ENCODE measurements around the gene CD300E. TPM values are rescaled to one million over a fixed set of nuclear protein-coding genes. Genes with fewer than 3 reads are reported as not detected.

Gene CD300E
- total RNA-seq, 2 experiments from 2014 or later: 0.93 to 0.98 TPM

DNA sequence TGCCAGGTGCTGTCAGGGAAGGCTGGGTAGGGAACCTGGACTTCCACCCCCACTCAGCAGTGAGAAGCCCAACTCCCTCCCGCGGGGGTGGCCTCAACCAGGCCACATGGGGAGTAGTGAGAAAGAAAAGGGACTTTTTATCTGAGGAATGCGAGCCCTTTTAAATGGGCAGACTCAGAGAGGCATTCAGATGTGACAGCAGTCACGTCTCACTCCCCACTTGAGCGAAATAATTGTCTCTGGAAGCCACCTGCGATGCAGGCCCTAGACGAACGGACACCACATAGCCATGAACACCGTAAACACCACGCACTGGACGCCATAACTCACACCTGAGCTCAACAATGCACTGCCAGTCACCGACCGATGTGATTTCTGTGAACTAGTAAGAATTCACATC is 11.9 kb upstream of the CD300E start:
- H3K36me3 ChIP-seq (ENCODE audit: insufficient read depth, low read length): no peaks in the 10 kb centered on the region

DNA sequence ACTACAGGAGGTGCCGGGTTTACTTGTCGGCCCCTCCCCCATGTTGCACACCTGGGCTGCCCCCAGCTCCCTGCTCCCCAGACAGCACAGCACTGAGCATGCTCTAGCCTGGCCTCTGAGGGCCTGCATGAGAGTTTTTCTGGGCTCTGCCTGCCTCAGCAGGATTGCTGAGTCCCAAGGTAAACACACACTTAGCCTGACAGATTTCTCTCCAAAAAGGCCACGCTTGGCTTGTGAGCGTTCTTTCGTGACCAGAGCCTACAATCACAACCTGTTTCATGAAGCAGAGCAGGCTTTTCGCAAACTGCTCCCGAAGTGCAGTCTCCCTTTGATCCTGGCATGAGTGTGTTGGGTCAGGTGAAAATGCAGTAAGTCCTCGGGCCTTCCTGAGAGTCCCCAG is 9.8 kb upstream of the CD300E start:
- Mint-ChIP-seq H3K4me3 (no peak overlapping the region), H3K9me3 (no peaks in the 10 kb centered on the region), H3K36me3 (ENCODE audit: low read depth) (no peaks in the 10 kb centered on the region), H3K27me3 (peaks cover 26% of the 10 kb centered on the region), H3K4me1 (ENCODE audit: low read depth) (peaks cover 9% of the 10 kb centered on the region), H3K27ac (no peak overlapping the region)
- Histone ChIP-seq H3K4me1 (ENCODE audit: insufficient read depth, low read length) (peaks cover 5% of the 10 kb centered on the region), H3K27me3 (ENCODE audit: control insufficient read depth in 1 of 2, insufficient read depth in 2 of 2, low read length in 2 of 2) (peaks cover 3 to 13% of the 10 kb centered on the region in 2 experiments), H3K9me3 (ENCODE audit: control insufficient read depth in 1 of 2, insufficient read depth in 1 of 2, low read length in 2 of 2) (no peaks in the 10 kb centered on the region), H3K27ac (ENCODE audit: low read depth in 1 of 2, low read length in 2 of 2) (no peak overlapping the region), H3K4me3 (ENCODE audit: low read length) (no peak overlapping the region), H3K36me3 (ENCODE audit: insufficient read depth, low read length) (no peaks in the 10 kb centered on the region)
- ATAC-seq (ENCODE audit: poor library complexity) (no peak), DNase-seq (no peak)
- ChIA-PET CTCF (no interaction called here), POLR2A (no interaction called here)
- TF ChIP-seq, protein P1, sequence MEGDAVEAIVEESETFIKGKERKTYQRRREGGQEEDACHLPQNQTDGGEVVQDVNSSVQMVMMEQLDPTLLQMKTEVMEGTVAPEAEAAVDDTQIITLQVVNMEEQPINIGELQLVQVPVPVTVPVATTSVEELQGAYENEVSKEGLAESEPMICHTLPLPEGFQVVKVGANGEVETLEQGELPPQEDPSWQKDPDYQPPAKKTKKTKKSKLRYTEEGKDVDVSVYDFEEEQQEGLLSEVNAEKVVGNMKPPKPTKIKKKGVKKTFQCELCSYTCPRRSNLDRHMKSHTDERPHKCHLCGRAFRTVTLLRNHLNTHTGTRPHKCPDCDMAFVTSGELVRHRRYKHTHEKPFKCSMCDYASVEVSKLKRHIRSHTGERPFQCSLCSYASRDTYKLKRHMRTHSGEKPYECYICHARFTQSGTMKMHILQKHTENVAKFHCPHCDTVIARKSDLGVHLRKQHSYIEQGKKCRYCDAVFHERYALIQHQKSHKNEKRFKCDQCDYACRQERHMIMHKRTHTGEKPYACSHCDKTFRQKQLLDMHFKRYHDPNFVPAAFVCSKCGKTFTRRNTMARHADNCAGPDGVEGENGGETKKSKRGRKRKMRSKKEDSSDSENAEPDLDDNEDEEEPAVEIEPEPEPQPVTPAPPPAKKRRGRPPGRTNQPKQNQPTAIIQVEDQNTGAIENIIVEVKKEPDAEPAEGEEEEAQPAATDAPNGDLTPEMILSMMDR (IDR thresholded peaks at IDR 0.05): no peak
- intact Hi-C loops (cut with DNase I, micrococcal nuclease): no loop called here

More for the DNA sequence above, 11.9 kb upstream of the CD300E start:
- Mint-ChIP-seq H3K4me1 (ENCODE audit: low read depth) (peaks cover 19% of the 10 kb centered on the region), H3K4me3 (no peak overlapping the region), H3K27me3 (peaks cover 22% of the 10 kb centered on the region), H3K36me3 (ENCODE audit: low read depth) (no peaks in the 10 kb centered on the region), H3K9me3 (no peaks in the 10 kb centered on the region), H3K27ac (no peak overlapping the region)
- no peak for ATAC-seq (ENCODE audit: poor library complexity)
- TF ChIP-seq, protein P1 (IDR thresholded peaks at IDR 0.05): no peak
- no peak for DNase-seq
- Histone ChIP-seq H3K27me3 (ENCODE audit: control insufficient read depth in 1 of 2, insufficient read depth in 2 of 2, low read length in 2 of 2) (peaks cover 8 to 9% of the 10 kb centered on the region in 2 experiments), H3K9me3 (ENCODE audit: control insufficient read depth in 1 of 2, insufficient read depth in 1 of 2, low read length in 2 of 2) (no peaks in the 10 kb centered on the region), H3K27ac (ENCODE audit: low read depth in 1 of 2, low read length in 2 of 2) (no peak overlapping the region), H3K4me3 (ENCODE audit: low read length) (no peak overlapping the region), H3K4me1 (ENCODE audit: insufficient read depth, low read length) (peaks cover 19% of the 10 kb centered on the region)
- intact Hi-C loops (cut with DNase I, micrococcal nuclease): no loop called here
- CTCF ChIA-PET: no interaction called here
- POLR2A ChIA-PET: no interaction called here

DNA sequence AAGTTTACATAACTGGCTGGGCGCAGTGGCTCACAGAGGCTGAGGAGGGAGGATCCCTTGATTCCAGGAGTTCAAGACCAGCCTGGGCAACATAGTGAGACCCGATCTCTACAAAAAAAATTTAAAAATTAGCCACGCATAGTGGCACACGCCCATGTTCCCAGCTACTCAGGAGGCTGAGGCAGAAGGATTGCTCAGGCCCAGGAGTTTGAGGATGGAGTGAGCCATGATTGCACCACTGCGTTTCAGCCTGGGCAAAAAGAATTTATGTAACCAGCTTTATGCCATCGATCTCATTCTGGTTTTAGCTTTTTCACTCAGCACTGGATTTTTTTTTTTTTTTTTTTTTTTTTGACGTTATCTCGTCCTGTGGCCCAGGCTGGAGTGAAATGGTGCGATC is 9.1 kb upstream of the CD300E start:
- H3K9me3 Mint-ChIP-seq: no peaks in the 10 kb centered on the region
- no peaks in the 10 kb centered on the region for H3K36me3 ChIP-seq (ENCODE audit: insufficient read depth, low read length)
- H3K4me1 ChIP-seq (ENCODE audit: insufficient read depth, low read length): peaks cover 5% of the 10 kb centered on the region

More for the DNA sequence above, 9.1 kb upstream of the CD300E start:
- Mint-ChIP-seq H3K4me1 (ENCODE audit: low read depth) (peaks cover 9% of the 10 kb centered on the region), H3K4me3 (no peak overlapping the region), H3K27me3 (peaks cover 31% of the 10 kb centered on the region), H3K36me3 (ENCODE audit: low read depth) (no peaks in the 10 kb centered on the region), H3K27ac (no peak overlapping the region)
- Histone ChIP-seq H3K27ac (ENCODE audit: low read depth in 1 of 2, low read length in 2 of 2) (no peak overlapping the region), H3K4me3 (ENCODE audit: low read length) (no peak overlapping the region), H3K9me3 (ENCODE audit: control insufficient read depth in 1 of 2, insufficient read depth in 1 of 2, low read length in 2 of 2) (no peaks in the 10 kb centered on the region), H3K27me3 (ENCODE audit: control insufficient read depth in 1 of 2, insufficient read depth in 2 of 2, low read length in 2 of 2) (peaks cover 6 to 17% of the 10 kb centered on the region in 2 experiments)
- DNase-seq: peak in 2 of 14 experiments; percentile 43 to 58
- CTCF ChIA-PET: no interaction called here
- POLR2A ChIA-PET: no interaction called here
- intact Hi-C loops (cut with DNase I, micrococcal nuclease): no loop called here
- TF ChIP-seq, protein P1 (IDR thresholded peaks at IDR 0.05): no peak
- ATAC-seq (ENCODE audit: poor library complexity): no peak

Measured in CD4-positive, alpha-beta T cell (primary cell).